Measurements from ENCODE around the gene CACNB3.

The CACNB3 gene

GRCh38 chr12:48818831-48819590, 715 bp downstream of the CACNB3 start:
- Mint-ChIP-seq H3K27me3 (ENCODE audit: low read depth, poor library complexity) (peaks cover 18% of the 10 kb centered on the region), H3K27ac (no peak overlapping the region), H3K4me3 (peak overlapping the region; percentile 89), H3K9me3 (no peaks in the 10 kb centered on the region), H3K36me3 (ENCODE audit: low read depth) (peaks cover 6% of the 10 kb centered on the region), H3K4me1 (peaks cover 68% of the 10 kb centered on the region)
- TF ChIP-seq, protein P1, sequence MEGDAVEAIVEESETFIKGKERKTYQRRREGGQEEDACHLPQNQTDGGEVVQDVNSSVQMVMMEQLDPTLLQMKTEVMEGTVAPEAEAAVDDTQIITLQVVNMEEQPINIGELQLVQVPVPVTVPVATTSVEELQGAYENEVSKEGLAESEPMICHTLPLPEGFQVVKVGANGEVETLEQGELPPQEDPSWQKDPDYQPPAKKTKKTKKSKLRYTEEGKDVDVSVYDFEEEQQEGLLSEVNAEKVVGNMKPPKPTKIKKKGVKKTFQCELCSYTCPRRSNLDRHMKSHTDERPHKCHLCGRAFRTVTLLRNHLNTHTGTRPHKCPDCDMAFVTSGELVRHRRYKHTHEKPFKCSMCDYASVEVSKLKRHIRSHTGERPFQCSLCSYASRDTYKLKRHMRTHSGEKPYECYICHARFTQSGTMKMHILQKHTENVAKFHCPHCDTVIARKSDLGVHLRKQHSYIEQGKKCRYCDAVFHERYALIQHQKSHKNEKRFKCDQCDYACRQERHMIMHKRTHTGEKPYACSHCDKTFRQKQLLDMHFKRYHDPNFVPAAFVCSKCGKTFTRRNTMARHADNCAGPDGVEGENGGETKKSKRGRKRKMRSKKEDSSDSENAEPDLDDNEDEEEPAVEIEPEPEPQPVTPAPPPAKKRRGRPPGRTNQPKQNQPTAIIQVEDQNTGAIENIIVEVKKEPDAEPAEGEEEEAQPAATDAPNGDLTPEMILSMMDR (IDR thresholded peaks at IDR 0.05), result no peak
- DNase-seq, result no peak

DNA sequence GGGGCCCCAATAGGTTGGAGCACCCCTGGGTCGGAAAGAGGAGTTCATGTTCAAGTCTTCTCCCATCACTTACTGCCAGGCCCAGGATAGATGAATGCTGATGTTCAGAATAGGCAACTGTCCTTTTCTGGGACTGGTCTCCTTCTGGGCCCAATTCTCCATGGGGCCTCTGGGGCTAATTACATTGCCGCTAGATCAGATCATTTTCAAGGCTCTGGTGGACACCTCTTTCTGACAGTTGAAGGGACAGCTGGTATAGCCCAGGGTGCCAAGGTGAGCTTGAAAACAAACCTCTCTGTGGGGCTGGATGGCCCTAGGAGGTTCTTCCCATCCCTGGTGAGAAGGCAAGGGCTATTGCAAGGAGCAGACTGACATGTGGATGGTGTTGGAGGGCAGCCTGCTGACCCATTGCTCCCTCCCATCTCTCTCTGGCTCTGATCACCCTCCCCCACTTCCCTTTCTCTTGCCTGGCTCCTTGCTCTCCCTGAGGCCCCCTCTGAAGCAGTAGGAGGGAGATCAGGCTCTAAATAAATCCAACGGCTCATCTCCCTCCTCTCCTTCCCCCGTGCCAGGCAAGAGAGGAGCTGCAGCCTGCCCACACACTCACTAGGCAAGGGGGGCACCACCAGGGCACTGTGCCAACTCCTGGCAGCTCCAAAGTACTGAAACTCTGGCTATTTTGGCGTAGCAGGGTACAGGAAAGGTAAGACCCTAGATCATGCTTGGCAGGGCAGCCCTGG, 1.9 kb downstream of the CACNB3 start:
- Mint-ChIP-seq H3K27me3 (ENCODE audit: low read depth, poor library complexity) (peaks cover 18% of the 10 kb centered on the region), H3K9me3 (no peaks in the 10 kb centered on the region), H3K36me3 (ENCODE audit: low read depth) (peaks cover 15% of the 10 kb centered on the region), H3K4me1 (peaks cover 64% of the 10 kb centered on the region), H3K4me3 (peak overlapping the region; percentile 89), H3K27ac (no peak overlapping the region)
- TF ChIP-seq, protein P1 (IDR thresholded peaks at IDR 0.05), result no peak
- no peak for DNase-seq

- H3K9me3 Mint-ChIP-seq, result no peaks in the 10 kb centered on the region
- peaks cover 29% of the 10 kb centered on the region for H3K36me3 Mint-ChIP-seq (ENCODE audit: low read depth)
- TF ChIP-seq, protein P1 (IDR thresholded peaks at IDR 0.05), result no peak
Observed at GRCh38 chr12:48822139-48822538, 3.8 kb downstream of the CACNB3 start.

DNA sequence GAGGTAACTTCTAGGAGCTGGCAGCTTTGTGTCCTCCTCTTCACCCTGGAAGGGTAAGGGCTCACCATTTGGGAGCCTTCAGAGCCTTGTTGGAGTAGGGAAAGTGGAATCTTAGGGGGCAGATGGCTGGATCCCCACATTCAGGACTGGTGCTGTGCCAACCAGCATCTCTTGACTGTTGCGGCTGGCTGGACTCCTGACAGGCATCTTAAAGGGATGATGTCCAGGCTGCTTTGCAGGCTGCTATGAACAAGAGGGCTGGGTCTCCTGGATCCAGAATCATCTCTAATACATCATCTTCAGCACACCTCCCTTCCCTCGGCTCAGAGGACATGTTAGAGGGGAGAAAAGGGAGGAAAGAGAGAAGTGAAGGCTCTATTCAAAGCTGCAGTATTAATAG, 4.4 kb downstream of the CACNB3 start:
- TF ChIP-seq, protein P1 (IDR thresholded peaks at IDR 0.05), result no peak
- no peak overlapping the region for H3K4me3 Mint-ChIP-seq
- peaks cover 3% of the 10 kb centered on the region for H3K27me3 Mint-ChIP-seq (ENCODE audit: low read depth, poor library complexity)
- H3K27ac Mint-ChIP-seq, result no peak overlapping the region
- H3K36me3 Mint-ChIP-seq (ENCODE audit: low read depth), result peaks cover 29% of the 10 kb centered on the region
- no peaks in the 10 kb centered on the region for H3K9me3 Mint-ChIP-seq
- H3K4me1 Mint-ChIP-seq, result peaks cover 38% of the 10 kb centered on the region
- no peak for DNase-seq

More at GRCh38 chr12:48822139-48822538, 3.8 kb downstream of the CACNB3 start:
- Mint-ChIP-seq H3K27me3 (ENCODE audit: low read depth, poor library complexity) (peaks cover 6% of the 10 kb centered on the region), H3K27ac (no peak overlapping the region), H3K4me1 (peaks cover 44% of the 10 kb centered on the region), H3K4me3 (no peak overlapping the region)
- no peak for DNase-seq

GRCh38 chr12:48823281-48823680, 5.0 kb downstream of the CACNB3 start:
- Mint-ChIP-seq H3K27me3 (ENCODE audit: low read depth, poor library complexity) (peaks cover under 1% of the 10 kb centered on the region), H3K9me3 (no peaks in the 10 kb centered on the region), H3K27ac (no peak overlapping the region)

More at GRCh38 chr12:48823281-48823680, 5.0 kb downstream of the CACNB3 start:
- TF ChIP-seq, protein P1 (IDR thresholded peaks at IDR 0.05), result no peak
- DNase-seq, result no peak
- H3K36me3 Mint-ChIP-seq (ENCODE audit: low read depth), result peaks cover 29% of the 10 kb centered on the region
- H3K4me1 Mint-ChIP-seq, result peaks cover 33% of the 10 kb centered on the region
- no peak overlapping the region for H3K4me3 Mint-ChIP-seq
